Measurements from ENCODE around the gene SPATA32.

The SPATA32 gene

GRCh38 chr17:45230787-45231480, 31.0 kb downstream of the SPATA32 start:
- TF ChIP-seq, protein P1, sequence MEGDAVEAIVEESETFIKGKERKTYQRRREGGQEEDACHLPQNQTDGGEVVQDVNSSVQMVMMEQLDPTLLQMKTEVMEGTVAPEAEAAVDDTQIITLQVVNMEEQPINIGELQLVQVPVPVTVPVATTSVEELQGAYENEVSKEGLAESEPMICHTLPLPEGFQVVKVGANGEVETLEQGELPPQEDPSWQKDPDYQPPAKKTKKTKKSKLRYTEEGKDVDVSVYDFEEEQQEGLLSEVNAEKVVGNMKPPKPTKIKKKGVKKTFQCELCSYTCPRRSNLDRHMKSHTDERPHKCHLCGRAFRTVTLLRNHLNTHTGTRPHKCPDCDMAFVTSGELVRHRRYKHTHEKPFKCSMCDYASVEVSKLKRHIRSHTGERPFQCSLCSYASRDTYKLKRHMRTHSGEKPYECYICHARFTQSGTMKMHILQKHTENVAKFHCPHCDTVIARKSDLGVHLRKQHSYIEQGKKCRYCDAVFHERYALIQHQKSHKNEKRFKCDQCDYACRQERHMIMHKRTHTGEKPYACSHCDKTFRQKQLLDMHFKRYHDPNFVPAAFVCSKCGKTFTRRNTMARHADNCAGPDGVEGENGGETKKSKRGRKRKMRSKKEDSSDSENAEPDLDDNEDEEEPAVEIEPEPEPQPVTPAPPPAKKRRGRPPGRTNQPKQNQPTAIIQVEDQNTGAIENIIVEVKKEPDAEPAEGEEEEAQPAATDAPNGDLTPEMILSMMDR (conservative IDR thresholded peaks at IDR 0.05), result no peak
- TF ChIP-seq ZFX (IDR thresholded peaks at IDR 0.05), result no peak
- no peak overlapping the region for H3K27ac ChIP-seq

- no peak for TF ChIP-seq ZFX (IDR thresholded peaks at IDR 0.05)
- TF ChIP-seq, protein P1 (conservative IDR thresholded peaks at IDR 0.05), result no peak
- no peak overlapping the region for H3K27ac ChIP-seq
These were observed 31.5 kb downstream of the SPATA32 start for GRCh38 chr17:45230410-45230786.

GRCh38 chr17:45229681-45230409, 32.0 kb downstream of the SPATA32 start:
- TF ChIP-seq, protein P1 (conservative IDR thresholded peaks at IDR 0.05), result no peak
- no peak for TF ChIP-seq ZFX (IDR thresholded peaks at IDR 0.05)
- H3K27ac ChIP-seq, result no peak overlapping the region

DNA sequence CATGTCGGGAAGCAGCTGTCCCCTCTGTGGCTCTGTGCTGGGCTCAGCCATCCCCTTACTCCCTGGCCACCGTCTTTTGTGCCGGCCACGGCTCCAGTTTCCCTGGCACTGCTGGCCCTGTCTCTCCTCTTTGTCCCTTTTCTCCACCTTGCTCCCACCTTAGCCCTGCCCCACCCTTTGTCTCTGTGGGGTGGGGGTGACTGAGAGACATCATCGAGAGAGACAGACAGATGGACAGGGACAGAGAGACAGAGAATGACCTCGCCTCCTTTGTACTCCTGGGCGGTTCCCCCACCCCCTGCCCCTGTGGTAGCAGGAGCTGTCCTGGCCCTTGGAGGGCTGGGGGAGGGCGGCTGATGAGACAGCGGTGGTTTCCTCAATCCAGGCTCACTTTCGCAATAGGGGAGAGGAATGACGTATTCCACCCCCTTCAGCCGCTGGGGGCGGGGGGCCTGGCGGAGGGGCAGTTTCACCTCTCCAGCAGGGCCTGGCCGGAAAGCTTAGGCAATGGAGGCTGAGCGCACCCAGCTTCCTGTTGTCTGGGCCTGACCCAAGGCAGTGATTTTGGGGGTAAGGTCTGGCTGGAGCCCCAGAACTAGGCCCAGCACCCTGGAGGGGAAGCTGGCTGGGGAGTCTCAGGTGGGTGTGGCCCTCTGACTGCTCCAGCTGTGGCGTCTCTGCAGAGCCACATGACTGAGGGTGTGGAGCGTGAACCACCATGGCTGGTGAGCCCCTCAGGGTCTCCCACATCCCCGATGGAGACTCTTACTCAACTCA, 32.9 kb downstream of the SPATA32 start:
- TF ChIP-seq ZFX (IDR thresholded peaks at IDR 0.05), result no peak

DNA sequence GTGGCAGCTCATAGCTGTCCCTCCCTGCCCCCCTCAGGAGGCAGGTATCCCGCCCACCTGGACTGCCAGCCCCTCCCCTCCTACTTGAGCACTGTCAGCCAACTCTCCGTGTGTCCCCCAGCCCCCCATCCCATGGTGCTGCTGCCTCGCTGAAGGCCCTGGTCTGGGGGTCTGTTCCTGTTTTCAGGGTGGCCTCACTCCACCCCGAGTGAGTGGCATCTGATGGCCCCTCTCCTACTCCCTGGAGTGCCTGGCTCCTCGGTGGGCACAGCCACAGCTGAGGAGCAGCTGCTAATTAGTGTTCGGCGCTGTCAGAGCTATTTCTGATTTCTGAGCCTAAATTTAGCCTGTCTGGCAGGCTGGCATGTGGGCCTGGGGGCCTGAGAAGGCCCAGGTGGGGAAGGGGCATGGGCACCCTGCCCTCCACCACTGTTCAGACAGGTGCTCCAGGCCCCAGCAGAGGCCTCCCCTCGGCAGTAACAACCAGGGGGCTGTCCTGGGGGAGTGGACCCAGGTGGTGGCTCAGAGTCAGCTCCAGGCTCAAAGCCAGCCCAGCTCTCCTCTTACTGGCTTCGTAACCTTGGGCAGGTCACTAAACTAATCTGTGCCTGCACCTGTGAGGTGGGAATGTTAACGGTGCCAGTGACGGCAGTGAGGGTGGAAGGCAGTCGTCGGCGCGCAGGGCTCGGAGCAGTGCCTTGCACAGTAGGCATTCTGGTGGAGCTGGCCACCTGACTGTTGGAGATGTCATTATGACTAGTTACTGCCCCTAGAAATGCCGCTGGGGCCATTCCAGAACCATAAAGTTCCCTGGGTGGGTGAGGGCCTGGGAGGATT, 33.8 kb downstream of the SPATA32 start:
- H3K27ac ChIP-seq, result no peak overlapping the region
- TF ChIP-seq ZFX (IDR thresholded peaks at IDR 0.05), result no peak
- TF ChIP-seq, protein P1 (conservative IDR thresholded peaks at IDR 0.05), result no peak

More for the DNA sequence above, 32.9 kb downstream of the SPATA32 start:
- no peak overlapping the region for H3K27ac ChIP-seq

GRCh38 chr17:45227101-45227925, 34.6 kb downstream of the SPATA32 start:
- TF ChIP-seq, protein P1 (conservative IDR thresholded peaks at IDR 0.05), result no peak
- no peak for TF ChIP-seq ZFX (IDR thresholded peaks at IDR 0.05)
- no peak overlapping the region for H3K27ac ChIP-seq

Measured in C4-2B (cell line).